H1 (cell line): ENCODE data around the gene RPTOR.

Source experiments
- BACH1 ChIP-seq: IDR thresholded peaks from 2 replicates; pipeline ENCODE4 v1.6.1; 2012; ENCODE audit warnings: low read length, improper control_type of control experiment
- BRCA1 ChIP-seq: IDR thresholded peaks from 2 replicates; pipeline ENCODE4 v1.6.1; 2012; ENCODE audit warnings: low read depth, low read length, improper control_type of control experiment
- CEBPB ChIP-seq: IDR thresholded peaks from 2 replicates; pipeline ENCODE4 v1.6.1; 2012; ENCODE audit warnings: low read depth, low read length
- EZH2 ChIP-seq: fragments of 200-600 bp; sonication (generic); IDR thresholded peaks from 2 replicates; pipeline ENCODE4 v1.7.1; 2012; ENCODE audit warnings: low read depth, mild to moderate bottlenecking, moderate library complexity, low read length, inconsistent platforms; ENCODE audit not compliant: severe bottlenecking
- JUND ChIP-seq: IDR thresholded peaks from 2 replicates; pipeline ENCODE4 v1.6.1; 2011; ENCODE audit warnings: mild to moderate bottlenecking, improper control_type of control experiment, low read length
- POLR2A ChIP-seq, 2 experiments: IDR thresholded peaks; 1 replicate in 1 of 2; 2 replicates in 1 of 2; pipeline ENCODE4 v1.6.1; 2011; ENCODE audit warnings: low read depth in 2 of 2, low read length in 2 of 2, mild to moderate bottlenecking in 2 of 2; ENCODE audit errors: control extremely low read depth in 1 of 2
- SIRT6 ChIP-seq: IDR thresholded peaks from one replicate; pipeline ENCODE4 v1.7.1; 2012; ENCODE audit warnings: low read length, inconsistent platforms
- SUZ12 ChIP-seq: fragments of 200-600 bp; sonication (generic); IDR thresholded peaks from 2 replicates; pipeline ENCODE4 v1.6.1; 2012; ENCODE audit warnings: mild to moderate bottlenecking, inconsistent platforms, low read length, moderate library complexity, mixed read lengths
- TAF1 ChIP-seq: IDR thresholded peaks from 2 replicates; pipeline ENCODE4 v1.6.1; 2011; ENCODE audit warnings: mild to moderate bottlenecking, low read depth, low read length
- TF ChIP-seq, protein P1 (sequence below): IDR thresholded peaks from 2 replicates; pipeline ENCODE4 v1.6.1; 2011; ENCODE audit warnings: low read length, improper control_type of control experiment
- TF ChIP-seq, protein P2 (sequence below), 3 experiments: IDR thresholded peaks; 1 replicate in 2 of 3; 2 replicates in 1 of 3; pipeline versions ENCODE4 v1.5.1 to v1.6.1; 2011; ENCODE audit warnings: low read length in 3 of 3, mild to moderate bottlenecking in 3 of 3, inconsistent platforms in 2 of 3, low read depth in 1 of 3, moderate library complexity in 1 of 3; ENCODE audit not compliant: insufficient read depth in 1 of 3; ENCODE audit errors: control extremely low read depth in 1 of 3
- TF ChIP-seq, protein P3 (sequence below): fragments of 300-600 bp; sonication (generic); IDR thresholded peaks from 2 replicates; pipeline ENCODE4 v1.7.1; 2012; ENCODE audit warnings: low read length, moderate library complexity, mild to moderate bottlenecking, inconsistent platforms; ENCODE audit not compliant: insufficient replicate concordance

DNA sequence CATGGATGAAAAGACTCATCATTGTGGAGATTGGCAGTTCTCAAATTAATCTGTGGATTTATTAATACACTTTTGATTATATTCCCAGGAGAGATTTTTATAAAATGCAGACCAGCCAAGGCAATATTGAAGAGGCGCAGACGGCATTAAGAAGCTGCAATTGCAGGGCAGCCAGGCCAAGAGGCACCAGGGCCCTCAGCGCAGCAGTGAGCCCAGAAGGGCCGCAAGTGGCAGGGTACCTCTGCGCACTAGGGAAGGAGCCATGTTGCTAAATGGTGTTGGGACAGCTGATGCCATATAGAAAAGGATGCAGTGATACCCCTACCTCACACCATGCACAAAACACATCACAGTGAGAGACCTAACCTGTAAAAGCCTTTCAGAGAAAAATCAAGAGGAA is 410.4 kb downstream of the RPTOR start:
- TF ChIP-seq, protein P1, sequence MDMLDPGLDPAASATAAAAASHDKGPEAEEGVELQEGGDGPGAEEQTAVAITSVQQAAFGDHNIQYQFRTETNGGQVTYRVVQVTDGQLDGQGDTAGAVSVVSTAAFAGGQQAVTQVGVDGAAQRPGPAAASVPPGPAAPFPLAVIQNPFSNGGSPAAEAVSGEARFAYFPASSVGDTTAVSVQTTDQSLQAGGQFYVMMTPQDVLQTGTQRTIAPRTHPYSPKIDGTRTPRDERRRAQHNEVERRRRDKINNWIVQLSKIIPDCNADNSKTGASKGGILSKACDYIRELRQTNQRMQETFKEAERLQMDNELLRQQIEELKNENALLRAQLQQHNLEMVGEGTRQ = no peak
- TF ChIP-seq EZH2 (no peak), SIRT6 (no peak), CEBPB (no peak), POLR2A (IDR thresholded peaks at IDR 0.05; ENCODE audit: control extremely low read depth in 1 of 2, low read depth in 2 of 2, low read length in 2 of 2) (no peak), SUZ12 (no peak), TAF1 (no peak), JUND (no peak), BRCA1 (no peak), BACH1 (no peak)
- TF ChIP-seq, protein P2, sequence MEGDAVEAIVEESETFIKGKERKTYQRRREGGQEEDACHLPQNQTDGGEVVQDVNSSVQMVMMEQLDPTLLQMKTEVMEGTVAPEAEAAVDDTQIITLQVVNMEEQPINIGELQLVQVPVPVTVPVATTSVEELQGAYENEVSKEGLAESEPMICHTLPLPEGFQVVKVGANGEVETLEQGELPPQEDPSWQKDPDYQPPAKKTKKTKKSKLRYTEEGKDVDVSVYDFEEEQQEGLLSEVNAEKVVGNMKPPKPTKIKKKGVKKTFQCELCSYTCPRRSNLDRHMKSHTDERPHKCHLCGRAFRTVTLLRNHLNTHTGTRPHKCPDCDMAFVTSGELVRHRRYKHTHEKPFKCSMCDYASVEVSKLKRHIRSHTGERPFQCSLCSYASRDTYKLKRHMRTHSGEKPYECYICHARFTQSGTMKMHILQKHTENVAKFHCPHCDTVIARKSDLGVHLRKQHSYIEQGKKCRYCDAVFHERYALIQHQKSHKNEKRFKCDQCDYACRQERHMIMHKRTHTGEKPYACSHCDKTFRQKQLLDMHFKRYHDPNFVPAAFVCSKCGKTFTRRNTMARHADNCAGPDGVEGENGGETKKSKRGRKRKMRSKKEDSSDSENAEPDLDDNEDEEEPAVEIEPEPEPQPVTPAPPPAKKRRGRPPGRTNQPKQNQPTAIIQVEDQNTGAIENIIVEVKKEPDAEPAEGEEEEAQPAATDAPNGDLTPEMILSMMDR (IDR thresholded peaks at IDR 0.05; ENCODE audit: control extremely low read depth in 1 of 3, insufficient read depth in 1 of 3, low read depth in 1 of 3, low read length in 3 of 3) = no peak
- TF ChIP-seq, protein P3, sequence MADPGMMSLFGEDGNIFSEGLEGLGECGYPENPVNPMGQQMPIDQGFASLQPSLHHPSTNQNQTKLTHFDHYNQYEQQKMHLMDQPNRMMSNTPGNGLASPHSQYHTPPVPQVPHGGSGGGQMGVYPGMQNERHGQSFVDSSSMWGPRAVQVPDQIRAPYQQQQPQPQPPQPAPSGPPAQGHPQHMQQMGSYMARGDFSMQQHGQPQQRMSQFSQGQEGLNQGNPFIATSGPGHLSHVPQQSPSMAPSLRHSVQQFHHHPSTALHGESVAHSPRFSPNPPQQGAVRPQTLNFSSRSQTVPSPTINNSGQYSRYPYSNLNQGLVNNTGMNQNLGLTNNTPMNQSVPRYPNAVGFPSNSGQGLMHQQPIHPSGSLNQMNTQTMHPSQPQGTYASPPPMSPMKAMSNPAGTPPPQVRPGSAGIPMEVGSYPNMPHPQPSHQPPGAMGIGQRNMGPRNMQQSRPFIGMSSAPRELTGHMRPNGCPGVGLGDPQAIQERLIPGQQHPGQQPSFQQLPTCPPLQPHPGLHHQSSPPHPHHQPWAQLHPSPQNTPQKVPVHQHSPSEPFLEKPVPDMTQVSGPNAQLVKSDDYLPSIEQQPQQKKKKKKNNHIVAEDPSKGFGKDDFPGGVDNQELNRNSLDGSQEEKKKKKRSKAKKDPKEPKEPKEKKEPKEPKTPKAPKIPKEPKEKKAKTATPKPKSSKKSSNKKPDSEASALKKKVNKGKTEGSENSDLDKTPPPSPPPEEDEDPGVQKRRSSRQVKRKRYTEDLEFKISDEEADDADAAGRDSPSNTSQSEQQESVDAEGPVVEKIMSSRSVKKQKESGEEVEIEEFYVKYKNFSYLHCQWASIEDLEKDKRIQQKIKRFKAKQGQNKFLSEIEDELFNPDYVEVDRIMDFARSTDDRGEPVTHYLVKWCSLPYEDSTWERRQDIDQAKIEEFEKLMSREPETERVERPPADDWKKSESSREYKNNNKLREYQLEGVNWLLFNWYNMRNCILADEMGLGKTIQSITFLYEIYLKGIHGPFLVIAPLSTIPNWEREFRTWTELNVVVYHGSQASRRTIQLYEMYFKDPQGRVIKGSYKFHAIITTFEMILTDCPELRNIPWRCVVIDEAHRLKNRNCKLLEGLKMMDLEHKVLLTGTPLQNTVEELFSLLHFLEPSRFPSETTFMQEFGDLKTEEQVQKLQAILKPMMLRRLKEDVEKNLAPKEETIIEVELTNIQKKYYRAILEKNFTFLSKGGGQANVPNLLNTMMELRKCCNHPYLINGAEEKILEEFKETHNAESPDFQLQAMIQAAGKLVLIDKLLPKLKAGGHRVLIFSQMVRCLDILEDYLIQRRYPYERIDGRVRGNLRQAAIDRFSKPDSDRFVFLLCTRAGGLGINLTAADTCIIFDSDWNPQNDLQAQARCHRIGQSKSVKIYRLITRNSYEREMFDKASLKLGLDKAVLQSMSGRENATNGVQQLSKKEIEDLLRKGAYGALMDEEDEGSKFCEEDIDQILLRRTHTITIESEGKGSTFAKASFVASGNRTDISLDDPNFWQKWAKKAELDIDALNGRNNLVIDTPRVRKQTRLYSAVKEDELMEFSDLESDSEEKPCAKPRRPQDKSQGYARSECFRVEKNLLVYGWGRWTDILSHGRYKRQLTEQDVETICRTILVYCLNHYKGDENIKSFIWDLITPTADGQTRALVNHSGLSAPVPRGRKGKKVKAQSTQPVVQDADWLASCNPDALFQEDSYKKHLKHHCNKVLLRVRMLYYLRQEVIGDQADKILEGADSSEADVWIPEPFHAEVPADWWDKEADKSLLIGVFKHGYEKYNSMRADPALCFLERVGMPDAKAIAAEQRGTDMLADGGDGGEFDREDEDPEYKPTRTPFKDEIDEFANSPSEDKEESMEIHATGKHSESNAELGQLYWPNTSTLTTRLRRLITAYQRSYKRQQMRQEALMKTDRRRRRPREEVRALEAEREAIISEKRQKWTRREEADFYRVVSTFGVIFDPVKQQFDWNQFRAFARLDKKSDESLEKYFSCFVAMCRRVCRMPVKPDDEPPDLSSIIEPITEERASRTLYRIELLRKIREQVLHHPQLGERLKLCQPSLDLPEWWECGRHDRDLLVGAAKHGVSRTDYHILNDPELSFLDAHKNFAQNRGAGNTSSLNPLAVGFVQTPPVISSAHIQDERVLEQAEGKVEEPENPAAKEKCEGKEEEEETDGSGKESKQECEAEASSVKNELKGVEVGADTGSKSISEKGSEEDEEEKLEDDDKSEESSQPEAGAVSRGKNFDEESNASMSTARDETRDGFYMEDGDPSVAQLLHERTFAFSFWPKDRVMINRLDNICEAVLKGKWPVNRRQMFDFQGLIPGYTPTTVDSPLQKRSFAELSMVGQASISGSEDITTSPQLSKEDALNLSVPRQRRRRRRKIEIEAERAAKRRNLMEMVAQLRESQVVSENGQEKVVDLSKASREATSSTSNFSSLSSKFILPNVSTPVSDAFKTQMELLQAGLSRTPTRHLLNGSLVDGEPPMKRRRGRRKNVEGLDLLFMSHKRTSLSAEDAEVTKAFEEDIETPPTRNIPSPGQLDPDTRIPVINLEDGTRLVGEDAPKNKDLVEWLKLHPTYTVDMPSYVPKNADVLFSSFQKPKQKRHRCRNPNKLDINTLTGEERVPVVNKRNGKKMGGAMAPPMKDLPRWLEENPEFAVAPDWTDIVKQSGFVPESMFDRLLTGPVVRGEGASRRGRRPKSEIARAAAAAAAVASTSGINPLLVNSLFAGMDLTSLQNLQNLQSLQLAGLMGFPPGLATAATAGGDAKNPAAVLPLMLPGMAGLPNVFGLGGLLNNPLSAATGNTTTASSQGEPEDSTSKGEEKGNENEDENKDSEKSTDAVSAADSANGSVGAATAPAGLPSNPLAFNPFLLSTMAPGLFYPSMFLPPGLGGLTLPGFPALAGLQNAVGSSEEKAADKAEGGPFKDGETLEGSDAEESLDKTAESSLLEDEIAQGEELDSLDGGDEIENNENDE = no peak
